LNCAP (cell line): ENCODE results near the gene RPL23.

Source experiments
- CTCF ChIP-seq: fragments of 450-650 bp; IDR thresholded peaks from 2 replicates; pipeline ENCODE4 v1.5.1; 2017; ENCODE audit warnings: mild to moderate bottlenecking

Gene RPL23

GRCh38 chr17:38889745-38890409 lies 36.4 kb upstream of the RPL23 start:
- no peak for TF ChIP-seq CTCF

- no peak for TF ChIP-seq CTCF
These were observed 35.3 kb upstream of the RPL23 start for GRCh38 chr17:38888842-38889241.

- TF ChIP-seq CTCF, result no peak
These were observed 33.1 kb upstream of the RPL23 start for GRCh38 chr17:38886643-38887010.

GRCh38 chr17:38885728-38886642 lies 32.5 kb upstream of the RPL23 start:
- no peak for TF ChIP-seq CTCF

- TF ChIP-seq CTCF, result no peak
These were observed 31.7 kb upstream of the RPL23 start for GRCh38 chr17:38885044-38885727.

- TF ChIP-seq CTCF, result no peak
These were observed 30.3 kb upstream of the RPL23 start for GRCh38 chr17:38883592-38884526.

- TF ChIP-seq CTCF, result no peak
These were observed 29.3 kb upstream of the RPL23 start for GRCh38 chr17:38882870-38883269.
